Measurements from ENCODE around the gene HOXB5. TPM values are rescaled to one million over a fixed set of nuclear protein-coding genes. Genes with fewer than 3 reads are reported as not detected.

The HOXB5 gene
- total and polyA plus RNA-seq, 2 donors (not counting 1 experiment from before 2014, with no cell fraction given) = not detected

GRCh38 chr17:48631693-48632578, 38.4 kb upstream of the HOXB5 start:
- DNase-seq = no peak
- Histone ChIP-seq H3K79me2 (ENCODE audit: control insufficient read depth, insufficient read depth, low read length) (no peaks in the 10 kb centered on the region), H4K20me1 (ENCODE audit: control insufficient read depth, insufficient read depth, low read length, poor library complexity, severe bottlenecking) (no peaks in the 10 kb centered on the region), H3K27me3 (replicated peaks in 1 of 4; ENCODE audit: control extremely low read depth in 1 of 4, control insufficient read depth in 3 of 4, insufficient read depth in 4 of 4, low read length in 3 of 4) (peaks cover 0 to 98% (median 77%) of the 10 kb centered on the region in 4 experiments), H3K9ac (ENCODE audit: low read length) (no peak overlapping the region), H3K9me3 (ENCODE audit: control extremely low read depth in 1 of 3, control insufficient read depth in 2 of 3, insufficient read depth in 1 of 3, low read length in 2 of 3) (peaks cover 0 to 15% (median 0%) of the 10 kb centered on the region in 3 donors), H2AFZ (ENCODE audit: insufficient read depth, low read depth, low read length, poor library complexity, severe bottlenecking) (no peak overlapping the region), H3K4me2 (replicated peaks; ENCODE audit: low read depth, low read length, poor library complexity, severe bottlenecking) (no peak overlapping the region), H3K4me1 (ENCODE audit: control insufficient read depth in 2 of 2, insufficient read depth in 2 of 2, low read length in 2 of 2) (peaks cover 22 to 37% of the 10 kb centered on the region in 2 donors), H3K36me3 (replicated peaks in 1 of 2; ENCODE audit: control extremely low read depth in 1 of 2, control insufficient read depth in 1 of 2, extremely low read depth in 1 of 2, insufficient read depth in 2 of 2, low read length in 1 of 2) (no peaks in the 10 kb centered on the region), H3K27ac (ENCODE audit: low read length in 2 of 2) (no peak overlapping the region), H3K4me3 (ENCODE audit: control extremely low read depth in 1 of 5, extremely low read depth in 1 of 5, insufficient read depth in 1 of 5, low read depth in 2 of 5, low read length in 4 of 5) (no peak overlapping the region)
- no peak for ATAC-seq (ENCODE audit: low read depth)
- Mint-ChIP-seq H3K4me1 (peaks cover 13% of the 10 kb centered on the region), H3K4me3 (no peak overlapping the region), H3K27ac (no peak overlapping the region), H3K9me3 (ENCODE audit: insufficient read depth) (no peaks in the 10 kb centered on the region), H3K27me3 (peaks cover 90% of the 10 kb centered on the region)
- intact Hi-C loops (cut with micrococcal nuclease) = no loop called here
- CTCF ChIA-PET = interaction anchor here (0.5 to 2.2 kb wide), 7 partner anchors 9 to 274 kb away, joined by 3 to 6 read pairs (median 4); partner anchors contain the start of gene HOXB8
- 90% methylated on average over 3 of the region's 7 CpGs for WGBS (ENCODE audit: insufficient coverage)
- TF ChIP-seq, protein P1, sequence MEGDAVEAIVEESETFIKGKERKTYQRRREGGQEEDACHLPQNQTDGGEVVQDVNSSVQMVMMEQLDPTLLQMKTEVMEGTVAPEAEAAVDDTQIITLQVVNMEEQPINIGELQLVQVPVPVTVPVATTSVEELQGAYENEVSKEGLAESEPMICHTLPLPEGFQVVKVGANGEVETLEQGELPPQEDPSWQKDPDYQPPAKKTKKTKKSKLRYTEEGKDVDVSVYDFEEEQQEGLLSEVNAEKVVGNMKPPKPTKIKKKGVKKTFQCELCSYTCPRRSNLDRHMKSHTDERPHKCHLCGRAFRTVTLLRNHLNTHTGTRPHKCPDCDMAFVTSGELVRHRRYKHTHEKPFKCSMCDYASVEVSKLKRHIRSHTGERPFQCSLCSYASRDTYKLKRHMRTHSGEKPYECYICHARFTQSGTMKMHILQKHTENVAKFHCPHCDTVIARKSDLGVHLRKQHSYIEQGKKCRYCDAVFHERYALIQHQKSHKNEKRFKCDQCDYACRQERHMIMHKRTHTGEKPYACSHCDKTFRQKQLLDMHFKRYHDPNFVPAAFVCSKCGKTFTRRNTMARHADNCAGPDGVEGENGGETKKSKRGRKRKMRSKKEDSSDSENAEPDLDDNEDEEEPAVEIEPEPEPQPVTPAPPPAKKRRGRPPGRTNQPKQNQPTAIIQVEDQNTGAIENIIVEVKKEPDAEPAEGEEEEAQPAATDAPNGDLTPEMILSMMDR (IDR thresholded peaks at IDR 0.05) = no peak
- TF ChIP-seq EZH2 (IDR thresholded peaks at IDR 0.05; ENCODE audit: borderline replicate concordance, insufficient read depth, low read depth, low read length, poor library complexity, severe bottlenecking) = no peak
- POLR2A ChIA-PET = no interaction called here
